DMS153 treated with DMSO at 0.1 percent for 48 hours (cell line): ENCODE measurements around the gene C16orf89.
A peak's percentile ranks its signal among the peaks of the same experiment; 100 is the strongest.
"Not testable (repeated sequence)": the region's sequence is repeated elsewhere in the genome, so short reads cannot be mapped to it uniquely, and the experiment has no call there.

ENCODE experiments used
- DNase-seq: peaks from one replicate; lab custom pipeline; 2025; ENCODE audit not compliant: unreplicated experiment; lab: John Stamatoyannopoulos, UW

C16orf89 gene, protein sequence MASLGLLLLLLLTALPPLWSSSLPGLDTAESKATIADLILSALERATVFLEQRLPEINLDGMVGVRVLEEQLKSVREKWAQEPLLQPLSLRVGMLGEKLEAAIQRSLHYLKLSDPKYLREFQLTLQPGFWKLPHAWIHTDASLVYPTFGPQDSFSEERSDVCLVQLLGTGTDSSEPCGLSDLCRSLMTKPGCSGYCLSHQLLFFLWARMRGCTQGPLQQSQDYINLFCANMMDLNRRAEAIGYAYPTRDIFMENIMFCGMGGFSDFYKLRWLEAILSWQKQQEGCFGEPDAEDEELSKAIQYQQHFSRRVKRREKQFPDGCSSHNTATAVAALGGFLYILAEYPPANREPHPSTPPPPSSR

GRCh38 chr16:5065813-5066212 lies at the start of gene C16orf89:
TSS of gene C16orf89 (minus strand) at chr16:5065956. CDS start at chr16:5065908, 48 bp downstream.
- no peak for DNase-seq

GRCh38 chr16:5110933-5111332 lies 45.2 kb upstream of the C16orf89 start:
- DNase-seq: not testable (repeated sequence)

DNA sequence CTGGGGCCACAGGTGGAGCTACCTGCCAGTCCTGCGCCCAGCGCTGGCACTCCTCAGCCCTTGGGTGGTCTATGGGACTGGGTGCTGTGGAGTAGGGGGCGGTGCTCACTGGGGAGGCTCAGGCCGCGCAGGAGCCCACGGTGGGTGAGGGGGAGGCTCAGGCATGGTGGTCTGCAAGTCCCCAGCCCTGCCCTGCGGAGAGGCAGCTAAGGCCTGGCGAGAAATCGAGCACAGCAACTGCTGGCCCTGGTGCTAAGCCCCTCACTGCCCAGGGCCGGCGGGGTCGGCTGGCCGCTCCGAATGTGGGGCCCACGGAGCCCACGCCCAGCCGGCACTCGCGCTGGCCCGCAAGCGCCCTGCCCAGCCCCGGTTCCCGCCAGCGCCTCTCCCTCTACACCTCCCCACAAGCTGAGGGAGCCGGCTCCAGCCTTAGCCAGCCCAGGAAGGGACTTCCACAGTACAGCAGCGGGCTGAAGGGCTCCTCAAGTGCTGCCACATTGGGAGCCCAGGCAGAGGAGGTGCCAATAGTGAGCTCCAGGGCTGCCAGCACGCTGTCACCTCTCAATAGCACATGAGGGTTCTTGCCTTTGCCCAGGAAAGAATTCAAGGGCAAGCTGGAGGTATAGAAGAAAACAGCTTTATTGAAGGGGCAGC lies 42.9 kb upstream of the C16orf89 start:
- no peak for DNase-seq

- not testable (repeated sequence) for DNase-seq
Observed at GRCh38 chr16:5105039-5105438, 39.3 kb upstream of the C16orf89 start.

DNA sequence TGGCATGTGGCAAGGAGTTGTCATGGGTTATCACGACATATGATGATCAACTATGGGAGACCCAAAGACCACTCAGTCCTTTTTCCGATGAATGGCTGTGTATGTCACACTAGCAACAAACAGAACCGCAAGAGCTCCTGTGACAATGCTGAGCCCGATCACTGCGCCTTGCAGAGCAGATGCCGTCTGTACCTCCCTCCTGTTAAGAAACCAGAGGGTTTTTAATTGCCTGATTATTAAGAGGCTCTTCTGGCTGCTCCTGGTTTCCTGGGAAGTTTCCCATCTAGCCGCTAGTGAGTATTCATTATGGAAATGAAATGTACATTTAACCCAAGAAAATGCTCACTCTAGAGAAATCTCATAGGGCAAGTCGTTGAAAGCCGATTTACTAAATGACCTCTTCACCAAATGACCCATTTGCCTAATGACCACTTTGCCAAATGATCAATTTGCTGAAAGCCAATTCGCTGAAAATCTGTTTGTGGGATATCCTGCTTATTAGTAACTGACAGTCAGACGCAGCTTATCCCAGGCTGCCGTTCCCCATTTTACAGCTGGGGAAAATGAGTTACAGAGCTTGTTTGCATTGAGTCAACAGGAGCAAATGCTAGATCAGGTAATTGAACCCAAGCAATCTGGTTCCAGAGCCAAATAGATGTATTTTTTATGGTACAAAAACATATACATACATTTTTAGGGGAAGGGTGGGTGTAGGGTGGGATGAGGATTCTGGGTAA lies 37.7 kb upstream of the C16orf89 start:
- DNase-seq: not testable (repeated sequence)

GRCh38 chr16:5099174-5099573 lies 33.4 kb upstream of the C16orf89 start:
- not testable (repeated sequence) for DNase-seq

- DNase-seq: not testable (repeated sequence)
Observed at GRCh38 chr16:5098221-5099159, 32.7 kb upstream of the C16orf89 start.

GRCh38 chr16:5097470-5098220 lies 31.9 kb upstream of the C16orf89 start, which contains the start of gene EEF2KMT:
TSS of gene EEF2KMT (minus strand) at chr16:5097795. CDS start at chr16:5097739, 56 bp downstream.
- DNase-seq: peak; percentile 96

GRCh38 chr16:5097061-5097469 lies 31.3 kb upstream of the C16orf89 start:
- not testable (repeated sequence) for DNase-seq

DNA sequence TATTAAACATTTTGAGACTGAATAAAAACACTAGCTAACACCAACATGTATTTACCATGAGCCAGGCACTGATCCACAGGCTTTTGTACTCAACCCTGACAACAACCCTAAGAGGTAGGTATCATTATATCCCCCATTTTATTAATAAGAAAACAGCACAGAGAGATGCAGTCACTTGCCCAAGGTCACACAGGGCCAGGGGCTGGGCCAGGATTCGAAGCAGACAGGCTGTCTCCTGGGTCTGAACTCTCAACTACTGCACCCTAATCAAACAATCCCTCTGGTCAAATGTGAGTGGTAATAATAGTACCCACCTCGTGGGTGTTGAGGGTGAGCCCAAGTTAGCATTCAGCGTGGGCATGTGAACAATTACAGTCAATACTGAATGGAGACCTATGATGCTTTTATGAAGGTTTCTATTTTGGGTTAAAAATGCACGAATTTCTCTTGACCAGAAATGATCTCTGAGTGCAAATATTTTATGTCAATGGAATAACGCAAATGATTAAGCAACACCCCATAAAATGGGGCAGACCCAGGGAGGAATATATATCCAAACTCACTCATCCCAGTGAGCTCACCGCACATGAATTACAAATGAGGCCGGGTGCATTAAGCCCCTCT lies 30.8 kb upstream of the C16orf89 start:
- not testable (repeated sequence) for DNase-seq

GRCh38 chr16:5095145-5095830 lies 29.5 kb upstream of the C16orf89 start:
- DNase-seq: not testable (repeated sequence)

DNA sequence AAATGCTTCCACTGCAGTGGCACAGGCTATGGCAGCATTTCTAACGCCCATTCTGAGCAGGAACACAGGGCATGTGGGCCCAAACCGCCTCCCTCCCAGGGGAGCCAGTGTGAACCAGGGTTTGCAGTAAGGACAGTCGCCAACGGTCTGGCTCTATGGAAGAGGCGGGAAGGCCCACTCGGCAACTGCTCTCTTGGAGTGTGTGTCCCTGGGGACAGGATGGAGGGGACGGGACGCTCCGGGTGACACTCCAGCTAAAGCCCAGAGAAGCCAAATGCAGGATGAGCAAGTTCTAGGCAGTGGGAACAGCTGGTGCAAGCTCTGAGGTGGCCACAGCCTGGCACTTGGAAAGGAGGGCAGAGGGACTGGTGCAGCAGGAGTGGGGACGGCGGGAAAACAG lies 28.0 kb upstream of the C16orf89 start:
- DNase-seq: not testable (repeated sequence)

DNA sequence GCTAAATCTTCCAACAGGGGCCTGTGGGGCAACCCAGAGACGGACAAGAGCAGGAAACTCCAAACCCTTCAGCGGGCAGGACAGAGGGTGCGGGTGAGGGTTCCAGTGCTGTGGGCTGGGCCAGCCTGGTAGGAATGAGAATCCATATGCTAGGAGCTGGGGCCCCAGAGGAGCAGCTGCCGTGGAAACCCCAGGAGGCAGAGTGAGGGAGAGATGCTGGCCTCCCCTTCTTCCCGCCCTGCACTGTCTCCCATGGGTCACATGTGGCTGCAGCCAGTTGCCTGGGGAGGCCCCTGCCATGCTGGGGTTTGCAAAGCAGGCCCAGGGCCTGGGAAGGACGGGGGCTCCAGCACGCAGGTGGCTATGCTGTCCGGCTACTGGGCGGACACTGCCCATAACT lies 27.3 kb upstream of the C16orf89 start:
- not testable (repeated sequence) for DNase-seq

DNA sequence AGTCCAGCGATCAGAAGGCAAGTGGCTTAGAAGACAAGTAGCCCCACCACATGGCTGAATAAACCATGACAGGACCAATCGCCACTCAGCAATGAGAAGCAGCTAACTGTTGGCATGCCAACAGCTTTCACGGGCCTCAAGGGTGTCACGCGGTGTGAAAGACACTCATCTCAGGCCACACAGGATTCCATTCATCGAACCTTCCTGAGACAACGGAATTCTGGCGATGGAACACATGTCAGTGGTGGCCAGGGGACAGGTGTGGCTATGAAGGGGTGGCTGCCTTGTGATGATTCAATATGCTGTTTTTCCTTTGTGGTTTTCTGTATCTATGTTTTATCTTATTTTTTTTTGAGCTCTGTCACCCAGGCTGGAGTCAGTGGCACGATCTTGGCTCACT lies 24.8 kb upstream of the C16orf89 start:
- DNase-seq: not testable (repeated sequence)

DNA sequence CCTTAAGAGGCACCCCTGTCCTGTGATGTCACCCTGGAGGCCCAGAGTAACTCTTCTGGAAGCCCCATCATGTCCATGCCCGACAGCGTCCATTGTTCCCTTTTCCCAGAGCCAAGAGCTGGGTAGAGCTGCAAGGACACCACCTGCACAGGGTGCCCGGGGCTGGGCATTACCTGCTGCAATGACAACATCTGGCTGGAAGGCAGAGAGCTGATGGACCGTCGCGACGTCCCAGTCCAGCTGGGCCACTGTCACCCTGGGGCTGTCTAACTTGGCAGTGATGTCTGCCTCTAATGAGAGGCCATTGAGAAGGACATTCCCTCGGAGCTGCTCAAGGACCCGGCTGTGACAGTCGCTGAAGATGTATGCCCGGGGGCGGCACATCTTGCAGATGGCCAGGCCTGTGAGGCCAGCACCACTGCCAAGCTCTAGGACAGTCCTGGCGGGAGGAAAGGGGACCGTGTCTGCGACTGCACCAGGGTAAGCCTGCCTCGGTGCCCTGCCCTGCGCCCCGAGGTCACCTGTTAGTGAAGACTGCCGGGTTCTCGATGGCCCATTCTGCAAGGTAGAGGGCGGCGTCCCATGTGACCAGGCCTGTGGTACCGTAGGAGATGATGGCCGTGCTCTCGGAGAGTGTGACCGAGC lies 24.3 kb upstream of the C16orf89 start:
- not testable (repeated sequence) for DNase-seq

GRCh38 chr16:5088936-5089335 lies 23.2 kb upstream of the C16orf89 start:
- DNase-seq: not testable (repeated sequence)

DNA sequence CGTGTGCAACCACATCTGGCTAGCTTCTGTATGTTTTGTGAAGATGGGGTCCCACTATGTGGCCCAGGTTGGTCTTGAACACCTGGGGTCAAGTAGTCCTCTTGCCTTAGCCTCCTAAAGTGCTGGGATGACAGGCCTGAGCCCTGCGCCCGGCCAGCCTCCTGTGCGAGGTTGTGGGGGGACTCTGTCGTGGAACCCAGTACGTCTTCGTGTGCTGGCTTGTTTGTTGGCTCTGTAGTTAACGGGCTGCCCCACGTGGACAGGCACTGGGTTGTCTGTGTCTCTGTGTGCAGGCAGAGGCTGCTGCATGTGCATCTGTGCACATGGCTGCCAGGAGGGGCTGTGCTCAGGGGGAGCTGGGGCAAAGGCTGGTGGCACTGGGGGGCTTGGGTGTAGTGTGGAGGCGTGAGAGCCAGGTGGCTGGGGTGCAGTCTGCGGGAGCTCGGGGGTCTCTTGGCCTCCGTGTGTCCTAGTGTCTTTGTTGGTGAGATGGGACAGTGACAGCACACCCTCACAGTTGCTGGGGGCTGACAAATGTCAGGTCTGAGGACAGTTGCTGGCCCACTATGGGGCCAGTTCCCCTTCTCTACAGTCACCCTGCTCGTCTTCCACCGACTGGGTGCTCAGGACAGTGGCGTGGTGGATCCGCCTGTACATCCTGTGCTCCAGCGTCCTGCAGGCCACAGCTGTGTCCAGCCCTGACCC lies 22.5 kb upstream of the C16orf89 start:
- not testable (repeated sequence) for DNase-seq
